PFSK-1 (cell line): Measurements from ENCODE around the gene TBC1D23.

Experiments
- FOXP2 ChIP-seq: optimal IDR thresholded peaks from 2 replicates; pipeline ENCODE3; 2011; ENCODE audit warnings: borderline replicate concordance, control low read depth, inconsistent platforms; ENCODE audit not compliant: insufficient read depth; ENCODE audit errors: extremely low read length, extremely low read depth
- POLR2AphosphoS5 ChIP-seq: IDR thresholded peaks from 2 replicates; pipeline ENCODE4 v1.6.1; 2012; ENCODE audit warnings: low read depth, mild to moderate bottlenecking, control low read depth, low read length, moderate library complexity
- SIN3A ChIP-seq: IDR thresholded peaks from 2 replicates; pipeline ENCODE4 v1.6.1; 2012; ENCODE audit warnings: mild to moderate bottlenecking, low read length, moderate library complexity, borderline replicate concordance; ENCODE audit not compliant: insufficient read depth
- TAF1 ChIP-seq: IDR thresholded peaks from 2 replicates; pipeline ENCODE4 v1.6.1; 2012; ENCODE audit warnings: low read length, control low read depth, borderline replicate concordance; ENCODE audit not compliant: insufficient read depth
- TF ChIP-seq, protein P1 (sequence below), 2 experiments: IDR thresholded peaks; 2 replicates each; pipeline versions ENCODE4 v1.6.1 to v1.8.0; 2011 to 2012; ENCODE audit warnings: low read depth in 2 of 2, low read length in 2 of 2, control low read depth in 1 of 2, inconsistent platforms in 1 of 2, mild to moderate bottlenecking in 1 of 2, moderate library complexity in 1 of 2; ENCODE audit not compliant: insufficient read depth in 1 of 2

DNA sequence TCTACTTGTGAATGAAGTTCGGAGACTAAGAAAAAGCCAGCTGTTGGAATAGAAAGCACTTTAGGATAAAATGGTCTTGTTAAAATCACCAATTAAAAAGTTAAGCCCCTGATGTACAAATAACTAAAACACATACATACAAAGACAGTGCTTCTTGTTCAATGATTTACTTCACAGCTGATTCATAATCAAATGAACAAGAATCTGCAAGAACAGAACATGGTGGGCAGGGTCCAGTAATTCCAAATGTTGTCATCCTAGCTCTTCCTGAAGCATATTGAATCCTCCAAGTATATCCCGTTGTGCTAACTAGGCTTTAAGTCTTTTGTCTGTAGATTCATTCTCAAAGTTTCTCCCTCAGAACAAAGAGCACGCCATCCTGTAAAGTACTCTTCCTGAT, 98.2 kb downstream of the TBC1D23 start:
- TF ChIP-seq, protein P1, sequence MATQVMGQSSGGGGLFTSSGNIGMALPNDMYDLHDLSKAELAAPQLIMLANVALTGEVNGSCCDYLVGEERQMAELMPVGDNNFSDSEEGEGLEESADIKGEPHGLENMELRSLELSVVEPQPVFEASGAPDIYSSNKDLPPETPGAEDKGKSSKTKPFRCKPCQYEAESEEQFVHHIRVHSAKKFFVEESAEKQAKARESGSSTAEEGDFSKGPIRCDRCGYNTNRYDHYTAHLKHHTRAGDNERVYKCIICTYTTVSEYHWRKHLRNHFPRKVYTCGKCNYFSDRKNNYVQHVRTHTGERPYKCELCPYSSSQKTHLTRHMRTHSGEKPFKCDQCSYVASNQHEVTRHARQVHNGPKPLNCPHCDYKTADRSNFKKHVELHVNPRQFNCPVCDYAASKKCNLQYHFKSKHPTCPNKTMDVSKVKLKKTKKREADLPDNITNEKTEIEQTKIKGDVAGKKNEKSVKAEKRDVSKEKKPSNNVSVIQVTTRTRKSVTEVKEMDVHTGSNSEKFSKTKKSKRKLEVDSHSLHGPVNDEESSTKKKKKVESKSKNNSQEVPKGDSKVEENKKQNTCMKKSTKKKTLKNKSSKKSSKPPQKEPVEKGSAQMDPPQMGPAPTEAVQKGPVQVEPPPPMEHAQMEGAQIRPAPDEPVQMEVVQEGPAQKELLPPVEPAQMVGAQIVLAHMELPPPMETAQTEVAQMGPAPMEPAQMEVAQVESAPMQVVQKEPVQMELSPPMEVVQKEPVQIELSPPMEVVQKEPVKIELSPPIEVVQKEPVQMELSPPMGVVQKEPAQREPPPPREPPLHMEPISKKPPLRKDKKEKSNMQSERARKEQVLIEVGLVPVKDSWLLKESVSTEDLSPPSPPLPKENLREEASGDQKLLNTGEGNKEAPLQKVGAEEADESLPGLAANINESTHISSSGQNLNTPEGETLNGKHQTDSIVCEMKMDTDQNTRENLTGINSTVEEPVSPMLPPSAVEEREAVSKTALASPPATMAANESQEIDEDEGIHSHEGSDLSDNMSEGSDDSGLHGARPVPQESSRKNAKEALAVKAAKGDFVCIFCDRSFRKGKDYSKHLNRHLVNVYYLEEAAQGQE (IDR thresholded peaks at IDR 0.05; ENCODE audit: insufficient read depth in 1 of 2, low read depth in 2 of 2, low read length in 2 of 2): no peak
- TF ChIP-seq SIN3A: no peak
- TF ChIP-seq TAF1: no peak
- TF ChIP-seq POLR2AphosphoS5: no peak
- no peak for TF ChIP-seq FOXP2
